Testis (tissue), 3 donors: ENCODE measurements around the gene CUX1. TPM values are rescaled to one million over a fixed set of nuclear protein-coding genes. Genes with fewer than 3 reads are reported as not detected.

ENCODE experiments used
- DNase-seq: peaks from one replicate; pipeline ENCODE4 v3.0.0-alpha.2; 2019
- H3K27ac ChIP-seq, 2 donors: fragments of 200-600 bp; sonication (generic); one replicate each; pipeline ENCODE4 v1.5.1; 2019
- H3K27me3 ChIP-seq: fragments of 200-600 bp; sonication (generic); one replicate; pipeline ENCODE4 v1.5.1; 2019
- H3K36me3 ChIP-seq: fragments of 200-600 bp; sonication (generic); one replicate; pipeline ENCODE4 v1.5.1; 2017; ENCODE audit warnings: low read depth; ENCODE audit errors: missing control alignments
- H3K4me1 ChIP-seq: fragments of 200-600 bp; sonication (generic); one replicate; pipeline ENCODE4 v1.5.1; 2019
- H3K4me3 ChIP-seq, 2 donors: fragments of 200-600 bp; sonication (generic); one replicate each; pipeline ENCODE4 v1.5.1; 2017 to 2019
- H3K9me3 ChIP-seq: fragments of 200-600 bp; sonication (generic); one replicate; pipeline ENCODE4 v1.5.1; 2017
- POLR2A ChIP-seq: fragments of 450-650 bp; IDR thresholded peaks from one replicate; pipeline ENCODE4 v1.6.1; 2017; ENCODE audit warnings: antibody characterized with exemption, mild to moderate bottlenecking, moderate library complexity
- WGBS, 2 donors: methylation state at CpG; one replicate each; pipeline ENCODE4 v1.1.5; 2018; 5-methylcytosine and 5-hydroxymethylcytosine counted together
- intact Hi-C: fragments of 100-400 bp; cut with DNase I; formaldehyde crosslinking; loops from one replicate; pipeline ENCODE4 v1.15.1; 2023; ENCODE audit warnings: low total_unique reads
- polyA plus RNA-seq: library from polyadenylated mRNA; stranded (reverse); fragments of 350-450 nt; fragmentation: Illumina TruSeq; extraction: RNeasy Lipid Tissue Mini Kit (QIAGEN cat#74804); gene quantifications from one replicate; pipeline ENCODE4 v1.2.3, GENCODE V29; 2014; ENCODE audit warnings: low read depth, low replicate concordance; ENCODE audit not compliant: insufficient read depth
- total RNA-seq, 2 donors: library from RNA; depleted of rRNA; stranded (reverse); fragments of >200 nt; gene quantifications; one replicate each; pipeline ENCODE4 v1.2.3, GENCODE V29; 2016
- TF ChIP-seq, protein P1 (sequence below), 3 experiments: fragments of 450-650 bp in 2 of 3; fragments of 200-600 bp in 1 of 3; sonication (generic) in 1 of 3; IDR thresholded peaks; one replicate each; pipeline ENCODE4 v1.5.1; 2016 to 2019; ENCODE audit warnings: antibody characterized with exemption in 3 of 3, mild to moderate bottlenecking in 2 of 3, moderate library complexity in 1 of 3

Gene CUX1
- total and polyA plus RNA-seq, 3 donors from 2014 or later = 30.8 to 46.3 (median 43.1) TPM

- Histone ChIP-seq H3K27ac (no peak overlapping the region), H3K4me1 (no peaks in the 10 kb centered on the region), H3K4me3 (no peak overlapping the region), H3K9me3 (no peaks in the 10 kb centered on the region), H3K27me3 (no peaks in the 10 kb centered on the region), H3K36me3 (no peaks in the 10 kb centered on the region)
- 96 to 97% methylated on average over 13 to 15 of the region's 16 CpGs for WGBS, 2 donors
- no peak for DNase-seq
- intact Hi-C loops = no loop called here
- no peak for TF ChIP-seq POLR2A
- TF ChIP-seq, protein P1, sequence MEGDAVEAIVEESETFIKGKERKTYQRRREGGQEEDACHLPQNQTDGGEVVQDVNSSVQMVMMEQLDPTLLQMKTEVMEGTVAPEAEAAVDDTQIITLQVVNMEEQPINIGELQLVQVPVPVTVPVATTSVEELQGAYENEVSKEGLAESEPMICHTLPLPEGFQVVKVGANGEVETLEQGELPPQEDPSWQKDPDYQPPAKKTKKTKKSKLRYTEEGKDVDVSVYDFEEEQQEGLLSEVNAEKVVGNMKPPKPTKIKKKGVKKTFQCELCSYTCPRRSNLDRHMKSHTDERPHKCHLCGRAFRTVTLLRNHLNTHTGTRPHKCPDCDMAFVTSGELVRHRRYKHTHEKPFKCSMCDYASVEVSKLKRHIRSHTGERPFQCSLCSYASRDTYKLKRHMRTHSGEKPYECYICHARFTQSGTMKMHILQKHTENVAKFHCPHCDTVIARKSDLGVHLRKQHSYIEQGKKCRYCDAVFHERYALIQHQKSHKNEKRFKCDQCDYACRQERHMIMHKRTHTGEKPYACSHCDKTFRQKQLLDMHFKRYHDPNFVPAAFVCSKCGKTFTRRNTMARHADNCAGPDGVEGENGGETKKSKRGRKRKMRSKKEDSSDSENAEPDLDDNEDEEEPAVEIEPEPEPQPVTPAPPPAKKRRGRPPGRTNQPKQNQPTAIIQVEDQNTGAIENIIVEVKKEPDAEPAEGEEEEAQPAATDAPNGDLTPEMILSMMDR (IDR thresholded peaks at IDR 0.05) = no peak
Measured at GRCh38 chr7:102204212-102204611, 386.8 kb downstream of the CUX1 start.

- intact Hi-C loops = no loop called here
- Histone ChIP-seq H3K27me3 (no peaks in the 10 kb centered on the region), H3K4me3 (no peak overlapping the region), H3K36me3 (no peaks in the 10 kb centered on the region), H3K9me3 (no peaks in the 10 kb centered on the region), H3K4me1 (no peaks in the 10 kb centered on the region), H3K27ac (no peak overlapping the region)
- no peak for DNase-seq
- TF ChIP-seq POLR2A = no peak
- TF ChIP-seq, protein P1 (IDR thresholded peaks at IDR 0.05) = no peak
- WGBS, 2 donors = 91 to 95% methylated on average over 14 to 15 of the region's 15 CpGs
Measured at GRCh38 chr7:102205915-102206314, 388.5 kb downstream of the CUX1 start.

DNA sequence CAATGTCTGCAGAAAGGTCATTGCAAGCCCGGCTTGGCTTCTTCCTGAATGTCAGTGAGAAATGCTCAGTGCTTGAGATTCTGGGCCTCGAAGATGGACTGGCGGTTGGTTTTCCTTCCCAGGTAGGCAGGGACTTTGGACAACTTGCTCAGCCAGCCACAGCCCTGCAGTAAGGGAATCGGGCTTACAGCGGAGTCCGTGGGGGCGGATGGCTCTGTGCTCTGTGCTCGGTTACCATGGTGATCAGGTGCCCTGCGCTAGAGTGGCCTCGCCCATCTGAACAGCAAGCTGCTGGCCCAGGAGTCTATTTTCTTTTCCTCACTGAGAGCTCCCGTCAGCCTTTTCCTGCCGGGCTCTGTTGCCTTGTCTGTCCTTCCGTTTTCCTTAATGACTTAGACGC lies 391.4 kb downstream of the CUX1 start:
- no peak overlapping the region for H3K4me3 ChIP-seq
- intact Hi-C loops = no loop called here
- no peaks in the 10 kb centered on the region for H3K4me1 ChIP-seq
- no peak for DNase-seq
- no peak overlapping the region for H3K27ac ChIP-seq
- 91 to 92% methylated on average over 12 to 14 of the region's 14 CpGs for WGBS, 2 donors
- no peaks in the 10 kb centered on the region for H3K9me3 ChIP-seq
- H3K27me3 ChIP-seq = no peaks in the 10 kb centered on the region
- no peaks in the 10 kb centered on the region for H3K36me3 ChIP-seq
- no peak for TF ChIP-seq POLR2A
- TF ChIP-seq, protein P1 (IDR thresholded peaks at IDR 0.05) = no peak

- DNase-seq = no peak
- H3K27ac ChIP-seq = no peak overlapping the region
- H3K36me3 ChIP-seq = no peaks in the 10 kb centered on the region
- no peak overlapping the region for H3K4me3 ChIP-seq
- TF ChIP-seq, protein P1 (IDR thresholded peaks at IDR 0.05) = no peak
- no peak for TF ChIP-seq POLR2A
- no peaks in the 10 kb centered on the region for H3K27me3 ChIP-seq
- H3K9me3 ChIP-seq = no peaks in the 10 kb centered on the region
- no peaks in the 10 kb centered on the region for H3K4me1 ChIP-seq
- intact Hi-C loops = no loop called here
- 61 to 76% methylated on average over 8 to 13 of the region's 13 CpGs for WGBS, 2 donors
Measured at GRCh38 chr7:102210787-102211186, 393.4 kb downstream of the CUX1 start.
